BJ (cell line): ENCODE measurements around the gene RPE65. TPM values are rescaled to one million over a fixed set of nuclear protein-coding genes. Genes with fewer than 3 reads are reported as not detected.
"Not testable (repeated sequence)": the region's sequence is repeated elsewhere in the genome, so short reads cannot be mapped to it uniquely, and the experiment has no call there.

Experiments used
- CTCF ChIA-PET: fragments of 350-600 bp; formaldehyde crosslinking; extraction: SDS; loops from one replicate; lab custom pipeline; 2021; ENCODE audit warnings: antibody characterized with exemption, inconsistent platforms; lab: Yijun Ruan, JAX
- POLR2A ChIA-PET: fragments of 300-600 bp; sonication (Branson Sonifier 250); formaldehyde crosslinking; extraction: SDS; loops from one replicate; lab custom pipeline; 2021; ENCODE audit warnings: antibody characterized with exemption; lab: Charles Lee
- DNase-seq: peaks from one replicate; pipeline ENCODE4 v3.0.0-alpha.2; 2011; ENCODE audit warnings: low read depth
- H3K27me3 ChIP-seq: 2 replicates; pipeline ENCODE4 v1.6.0; 2011; ENCODE audit warnings: low read length; ENCODE audit not compliant: control insufficient read depth, insufficient read depth
- H3K36me3 ChIP-seq: 2 replicates; pipeline ENCODE4 v1.5.1; 2011; ENCODE audit warnings: low read length; ENCODE audit not compliant: control insufficient read depth, insufficient read depth
- H3K4me3 ChIP-seq: 2 replicates; pipeline ENCODE4 v1.5.1; 2011; ENCODE audit warnings: low read depth, mild to moderate bottlenecking, control low read depth, low read length
- CTCF ChIP-seq: IDR thresholded peaks from 2 replicates; pipeline ENCODE4 v1.5.1; 2011; ENCODE audit warnings: low read depth, mild to moderate bottlenecking, control low read depth, inconsistent platforms, low read length, moderate library complexity; ENCODE audit not compliant: insufficient read depth
- polyA plus RNA-seq: library from polyadenylated mRNA; depleted of rRNA; stranded (reverse); fragments of >200 nt; gene quantifications from 2 replicates; pipeline ENCODE4 v1.2.3, GENCODE V29; 2011

Gene RPE65
- polyA plus RNA-seq, 1 experiment: not detected

DNA sequence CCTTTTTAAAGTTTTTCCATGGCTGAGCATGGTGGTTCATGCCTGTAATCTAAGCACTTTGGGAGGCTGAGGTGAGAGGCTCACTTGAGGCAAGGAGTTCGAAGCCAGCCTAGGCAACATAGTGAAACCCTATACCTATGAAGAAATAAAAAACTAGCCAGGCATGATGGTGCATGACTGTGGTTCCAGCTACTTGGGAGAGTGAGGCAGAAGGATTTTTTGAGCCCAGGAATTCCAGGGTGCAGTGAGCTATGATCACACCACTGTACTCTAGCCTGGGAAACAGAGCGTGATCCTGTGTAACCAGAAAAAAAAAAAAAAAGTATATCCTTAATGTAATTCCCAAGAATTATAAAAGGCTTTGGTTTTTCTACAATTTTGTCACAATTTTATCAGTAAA is 29.7 kb upstream of the RPE65 start:
- Histone ChIP-seq H3K4me3 (no peak overlapping the region), H3K27me3 (no peaks in the 10 kb centered on the region), H3K36me3 (no peaks in the 10 kb centered on the region)
- CTCF ChIA-PET: interaction anchor here (0.9 to 2.6 kb wide), 4 partner anchors 8 to 358 kb away, joined by 3 to 17 read pairs (median 4); no protein-coding TSS in a partner anchor
- POLR2A ChIA-PET: no interaction called here
- TF ChIP-seq CTCF: no peak
- DNase-seq: no peak

GRCh38 chr1:68478662-68479061 is 28.9 kb upstream of the RPE65 start:
- H3K4me3 ChIP-seq: no peak overlapping the region
- POLR2A ChIA-PET: no interaction called here
- no peaks in the 10 kb centered on the region for H3K36me3 ChIP-seq
- TF ChIP-seq CTCF: no peak
- no peak for DNase-seq
- CTCF ChIA-PET: interaction anchor here (1.1 to 2.6 kb wide), 2 partner anchors 10 to 26 kb away, joined by 3 to 17 read pairs; no protein-coding TSS in a partner anchor
- H3K27me3 ChIP-seq: no peaks in the 10 kb centered on the region

GRCh38 chr1:68476626-68477025 is 26.9 kb upstream of the RPE65 start:
- H3K4me3 ChIP-seq, DNase-seq, CTCF ChIA-PET, H3K27me3 ChIP-seq, POLR2A ChIA-PET, H3K36me3 ChIP-seq: not testable (repeated sequence)

GRCh38 chr1:68473060-68473459 is 23.3 kb upstream of the RPE65 start:
- TF ChIP-seq CTCF: no peak
- Histone ChIP-seq H3K36me3 (no peaks in the 10 kb centered on the region), H3K27me3 (no peaks in the 10 kb centered on the region), H3K4me3 (no peak overlapping the region)
- POLR2A ChIA-PET: no interaction called here
- DNase-seq: no peak
- CTCF ChIA-PET: interaction anchor here (1.2 kb wide), 1 partner anchor 20 kb away, joined by 3 read pairs; no protein-coding TSS in a partner anchor

DNA sequence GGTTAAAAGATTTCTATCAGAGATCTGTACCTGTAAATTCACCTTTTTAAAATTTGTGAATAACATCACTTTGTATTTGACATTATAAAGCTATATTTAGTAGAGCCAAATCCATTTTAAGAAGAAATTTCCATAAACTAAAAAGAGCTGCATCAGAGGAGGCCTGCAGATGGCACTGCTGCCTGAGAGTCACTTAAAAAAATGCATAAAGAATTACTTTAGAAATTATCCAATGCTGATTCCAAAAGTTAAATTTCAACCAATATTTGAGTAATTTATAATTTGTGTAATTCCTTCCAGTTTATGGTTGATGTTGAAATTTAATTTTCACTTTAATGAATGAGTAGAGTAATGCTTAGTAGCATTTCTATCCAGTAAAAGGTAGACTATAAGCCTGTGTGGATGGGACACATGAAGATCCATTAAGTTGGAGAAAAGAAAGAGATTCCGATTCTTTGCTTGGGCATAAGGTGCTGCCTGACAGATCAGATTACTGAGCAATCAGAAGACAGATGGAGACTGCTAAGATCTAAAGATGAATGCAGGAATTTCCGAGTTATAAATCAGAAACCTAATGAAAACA is 20.7 kb upstream of the RPE65 start:
- TF ChIP-seq CTCF: peak; percentile 75
- Histone ChIP-seq H3K36me3 (no peaks in the 10 kb centered on the region), H3K4me3 (no peak overlapping the region), H3K27me3 (no peaks in the 10 kb centered on the region)
- CTCF ChIA-PET: interaction anchor here (0.5 to 3.7 kb wide), 11 partner anchors 8 to 1267 kb away, joined by 3 to 18 read pairs (median 5); partner anchors contain the start of gene RPE65
- POLR2A ChIA-PET: no interaction called here
- DNase-seq: no peak

DNA sequence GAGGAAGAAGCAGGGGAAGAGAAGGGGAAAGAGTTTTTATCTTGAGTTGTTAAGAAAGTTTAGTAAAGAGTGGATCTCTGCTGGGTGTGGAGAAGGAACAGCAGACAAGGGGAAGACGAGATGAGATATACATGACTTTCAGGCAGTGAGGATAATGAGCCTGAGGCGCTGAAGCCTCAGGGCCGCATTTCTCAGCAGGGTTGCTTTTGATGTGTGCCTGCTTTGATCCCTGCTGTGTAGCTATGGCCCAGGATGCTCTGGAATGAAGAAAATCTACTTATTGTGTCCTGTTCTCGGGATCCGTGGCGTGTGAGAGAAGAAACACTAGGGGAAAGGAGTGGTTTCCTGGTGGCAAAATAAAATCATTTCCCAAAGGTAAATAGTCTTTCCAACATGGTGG is 15.1 kb upstream of the RPE65 start:
- POLR2A ChIA-PET: no interaction called here
- CTCF ChIA-PET: no interaction called here
- H3K36me3 ChIP-seq: no peaks in the 10 kb centered on the region
- no peak overlapping the region for H3K4me3 ChIP-seq
- peaks cover 3% of the 10 kb centered on the region; the same call in 1 of the 2 replicates for H3K27me3 ChIP-seq
- no peak for DNase-seq
- no peak for TF ChIP-seq CTCF
